Skin of body (tissue), 2 donors: ENCODE measurements around the gene FOXA1. TPM values are rescaled to one million over a fixed set of nuclear protein-coding genes. Genes with fewer than 3 reads are reported as not detected.

Experiments
- DNase-seq: peaks from one replicate; lab custom pipeline; 2025; lab: John Stamatoyannopoulos, UW
- total RNA-seq: library from RNA; depleted of rRNA; stranded (reverse); fragments of >200 nt; gene quantifications from one replicate; pipeline ENCODE4 v1.2.3, GENCODE V29; 2014

The FOXA1 gene
- 0.59 TPM for total RNA-seq

DNA sequence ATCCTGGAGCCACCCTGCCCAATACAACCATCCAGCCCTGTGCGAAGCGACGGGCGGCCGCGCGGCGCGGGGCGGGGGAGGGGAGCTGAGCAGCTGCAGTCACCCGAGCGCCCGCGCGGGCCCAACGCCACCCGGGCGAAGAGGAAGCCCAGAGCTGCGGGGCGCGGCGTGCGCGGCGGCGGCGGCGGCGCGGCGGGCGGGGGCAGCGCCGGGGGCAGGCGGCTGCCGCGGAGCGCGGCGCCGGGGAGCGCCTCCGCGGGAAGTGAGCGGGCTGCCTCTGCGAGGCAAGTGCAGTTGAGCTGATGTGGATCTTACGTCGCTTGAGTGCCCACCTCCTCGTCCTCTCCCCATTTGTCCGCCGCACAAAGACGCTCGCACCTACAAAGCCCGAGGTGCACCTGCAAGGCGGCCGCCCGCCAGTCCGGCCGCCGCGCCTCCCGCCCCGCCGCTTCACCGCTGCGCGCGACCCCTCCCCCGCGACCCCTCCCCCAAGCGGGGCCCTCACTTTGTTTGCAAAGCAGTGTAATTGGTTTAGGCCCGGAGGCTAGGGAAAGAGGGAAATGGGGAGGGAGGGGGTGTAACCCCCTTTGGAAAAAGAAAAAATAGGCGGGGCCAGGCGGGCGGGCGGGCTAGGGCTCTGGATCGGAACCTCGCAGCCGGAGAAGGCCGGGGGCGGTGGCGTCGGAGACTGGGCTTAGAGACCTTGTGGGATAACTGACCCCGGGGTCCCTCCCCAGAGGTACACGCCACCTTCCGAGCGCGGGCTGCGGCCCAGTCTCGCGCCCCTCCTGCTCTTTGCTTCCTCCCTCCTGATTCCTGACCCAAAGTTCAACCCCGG, at the start of gene FOXA1, which contains the start of gene TTC6:
Gene FOXA1, minus strand, starts transcription at position 279 of the 838 bp plus-strand sequence. Its CDS starts 277 bp downstream, at position 2.
Gene TTC6, plus strand, starts transcription at position 659 of the 838 bp plus-strand sequence. CDS start 26,436 bp downstream, outside the sequence.
- no peak for DNase-seq

DNA sequence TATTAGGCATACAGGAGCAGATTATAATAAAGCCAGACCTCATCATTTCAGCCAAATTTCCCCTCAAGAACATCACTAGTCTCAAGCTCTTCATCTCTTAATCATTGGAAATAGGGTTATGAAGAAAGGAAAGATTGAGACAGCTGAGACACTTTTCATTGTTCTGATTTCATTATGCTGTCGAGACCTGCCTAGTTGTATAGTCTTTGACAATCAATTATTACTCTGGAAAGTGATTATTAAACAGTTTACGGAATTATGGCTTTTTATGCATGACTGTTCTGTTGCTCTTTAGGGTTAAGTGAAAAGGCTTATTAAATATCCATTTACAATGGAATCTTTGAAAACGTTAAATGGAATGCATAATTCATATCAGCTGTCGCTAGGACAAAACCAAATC, 48.7 kb upstream of the FOXA1 start:
- no peak for DNase-seq

DNA sequence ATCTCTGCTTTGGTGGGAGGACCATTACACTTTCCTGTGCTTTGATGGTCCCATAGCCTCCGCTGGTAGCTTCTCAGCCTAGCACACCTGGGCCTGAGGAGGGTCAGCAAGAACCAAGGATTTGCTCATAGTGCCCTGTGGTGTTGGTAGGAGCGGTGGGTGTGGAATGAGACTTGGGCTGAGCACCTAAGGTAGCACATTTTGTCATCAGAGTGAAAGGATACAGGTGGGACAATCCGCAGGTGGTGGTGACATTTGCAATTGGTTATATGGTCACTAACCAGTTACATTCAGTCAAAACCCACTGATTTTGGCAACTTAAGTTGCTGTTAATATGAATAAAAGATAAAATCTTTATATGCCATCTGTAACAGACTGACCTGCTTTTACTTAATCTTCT, 47.1 kb upstream of the FOXA1 start:
- no peak for DNase-seq

DNA sequence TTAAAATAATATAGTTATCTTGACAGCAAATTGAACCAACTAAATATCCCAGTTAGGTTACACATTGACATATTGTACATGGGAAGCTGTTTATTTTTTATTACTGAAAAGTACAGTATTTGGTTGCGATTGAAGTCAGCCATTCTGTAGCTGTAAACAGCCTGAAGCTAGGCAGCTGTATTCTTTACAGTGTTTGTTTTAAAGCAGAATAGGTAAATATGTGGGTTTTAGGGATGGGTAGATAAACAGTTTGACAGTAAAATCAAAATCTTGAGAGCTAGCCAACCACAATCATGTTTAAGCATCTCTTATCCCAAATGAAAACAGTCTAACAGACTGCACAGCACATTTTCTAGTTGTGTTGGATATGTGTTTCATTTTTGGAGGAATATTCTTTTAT, 46.1 kb upstream of the FOXA1 start:
- DNase-seq, result no peak

DNA sequence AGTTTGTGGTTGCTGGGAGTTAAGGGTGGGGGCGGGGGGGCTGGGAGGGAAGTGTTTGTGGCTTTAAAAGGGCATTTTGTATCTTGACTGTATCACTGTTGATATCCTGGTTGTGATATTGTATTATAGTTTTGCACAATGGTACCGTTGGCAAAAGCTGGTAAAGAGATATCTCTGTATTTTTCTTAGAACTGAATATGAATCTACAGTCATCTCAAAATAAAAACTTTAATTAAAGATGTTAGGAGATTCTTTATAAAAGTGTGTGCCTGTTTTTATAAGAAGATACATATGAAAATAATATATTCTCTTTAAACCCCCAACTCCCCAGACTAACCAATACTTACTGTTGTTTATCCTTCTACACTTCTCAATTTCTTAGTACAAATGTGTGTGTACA, 43.5 kb upstream of the FOXA1 start:
- DNase-seq, result no peak

DNA sequence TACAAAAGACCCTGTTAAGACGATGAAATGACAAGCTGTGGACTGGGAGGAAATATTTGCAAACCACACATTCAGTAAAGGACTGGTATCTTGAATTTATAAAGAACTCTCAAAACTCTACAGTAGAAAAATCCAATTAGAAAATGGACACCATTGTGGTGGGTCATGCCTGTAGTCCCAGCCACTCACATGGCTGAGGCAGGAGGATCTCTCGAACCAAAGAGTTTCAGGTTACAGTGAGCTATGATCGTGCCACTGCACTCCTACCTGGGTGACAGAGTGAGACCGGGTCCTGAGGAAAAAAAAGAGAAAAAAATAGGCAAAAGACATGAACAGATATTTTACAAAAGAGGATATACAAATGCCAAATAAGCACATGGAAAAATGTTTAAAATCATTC, 42.3 kb upstream of the FOXA1 start:
- no peak for DNase-seq

DNA sequence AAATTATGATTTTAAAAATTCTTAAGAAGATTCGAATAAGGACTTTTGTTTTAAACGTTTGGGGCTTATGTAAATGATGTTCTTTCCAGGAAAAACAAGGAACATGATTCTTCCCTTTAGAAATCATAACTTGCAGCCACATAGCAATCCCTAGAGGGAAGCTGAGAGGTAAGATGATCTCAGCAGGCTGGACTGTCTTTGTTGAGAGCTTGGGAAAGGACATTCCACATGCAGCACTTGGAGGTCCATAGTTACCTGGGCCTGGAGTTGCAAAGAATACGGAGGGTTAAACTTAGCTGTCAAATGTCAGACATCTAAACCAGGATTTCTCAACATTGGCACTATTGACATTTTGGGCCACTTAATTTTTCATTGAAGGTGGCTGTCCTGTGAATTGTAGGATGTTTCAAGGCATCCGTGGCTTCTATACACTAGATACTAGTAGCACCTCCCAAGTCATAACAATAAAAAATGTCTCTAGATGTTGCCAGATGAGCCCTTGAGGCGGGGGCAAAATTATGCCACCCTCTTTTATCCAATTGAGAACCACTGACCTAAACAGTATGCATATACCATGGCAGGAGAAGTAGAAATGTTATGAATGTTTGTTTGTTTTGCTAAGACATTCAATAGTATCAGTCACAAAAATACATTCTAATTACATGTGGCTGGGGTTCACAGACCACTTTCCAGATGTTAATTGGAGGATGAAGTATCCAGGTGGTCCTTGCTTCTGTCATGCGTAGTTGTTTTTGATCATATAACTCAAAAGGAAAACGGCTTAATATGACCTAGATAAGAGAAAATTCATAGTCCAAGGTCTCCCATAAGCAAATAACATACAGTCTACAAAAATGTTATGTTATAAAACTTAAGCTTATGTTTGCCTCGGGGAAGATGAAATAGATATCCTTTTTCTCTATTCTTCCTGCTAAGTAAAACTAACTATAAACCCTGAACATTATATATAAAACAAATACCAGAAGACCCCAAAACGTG, 30.8 kb upstream of the FOXA1 start:
- no peak for DNase-seq

DNA sequence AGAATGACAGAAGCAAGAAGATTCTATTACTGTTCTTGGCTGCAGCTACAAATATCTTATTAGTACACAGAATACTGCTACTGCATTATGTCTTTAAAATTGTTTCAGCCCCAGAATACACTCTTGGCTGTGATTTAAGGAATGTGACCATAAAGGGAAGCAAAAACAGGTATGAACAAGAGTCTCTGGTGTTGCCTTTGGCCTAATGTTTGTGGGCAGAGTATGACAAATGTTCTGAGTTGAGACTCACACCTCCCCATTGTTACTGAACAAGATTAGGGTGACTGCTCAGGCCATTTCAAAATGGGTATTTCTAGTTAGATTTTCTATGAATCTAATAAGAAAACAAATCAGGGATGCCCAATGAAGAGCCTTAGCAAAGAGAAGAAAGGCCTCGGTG, 28.9 kb upstream of the FOXA1 start:
- DNase-seq, result no peak

DNA sequence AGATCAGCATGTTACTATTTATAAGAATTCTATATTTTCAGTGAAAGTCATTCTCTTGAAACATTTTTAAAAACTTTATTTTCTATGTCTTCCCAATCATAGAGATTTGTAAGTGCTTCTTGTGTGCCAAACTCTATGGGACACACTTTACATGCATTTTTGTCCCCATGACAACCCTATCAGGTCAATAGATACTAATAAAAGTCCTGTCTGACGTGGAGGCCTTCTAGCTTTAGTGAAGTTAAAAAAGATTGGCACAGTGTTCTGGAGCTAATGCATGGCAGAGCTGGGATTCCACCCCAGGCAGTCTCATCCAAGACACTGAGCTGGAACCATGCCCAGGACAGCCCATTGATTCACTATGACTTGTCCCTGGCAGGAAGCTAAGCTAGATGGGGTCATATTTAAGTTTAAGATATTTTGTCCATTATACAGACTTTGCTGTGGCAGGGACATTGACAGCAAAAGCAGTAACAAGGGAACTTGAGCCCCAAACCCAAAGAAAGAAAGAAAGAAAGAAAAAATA, 28.4 kb upstream of the FOXA1 start:
- no peak for DNase-seq

DNA sequence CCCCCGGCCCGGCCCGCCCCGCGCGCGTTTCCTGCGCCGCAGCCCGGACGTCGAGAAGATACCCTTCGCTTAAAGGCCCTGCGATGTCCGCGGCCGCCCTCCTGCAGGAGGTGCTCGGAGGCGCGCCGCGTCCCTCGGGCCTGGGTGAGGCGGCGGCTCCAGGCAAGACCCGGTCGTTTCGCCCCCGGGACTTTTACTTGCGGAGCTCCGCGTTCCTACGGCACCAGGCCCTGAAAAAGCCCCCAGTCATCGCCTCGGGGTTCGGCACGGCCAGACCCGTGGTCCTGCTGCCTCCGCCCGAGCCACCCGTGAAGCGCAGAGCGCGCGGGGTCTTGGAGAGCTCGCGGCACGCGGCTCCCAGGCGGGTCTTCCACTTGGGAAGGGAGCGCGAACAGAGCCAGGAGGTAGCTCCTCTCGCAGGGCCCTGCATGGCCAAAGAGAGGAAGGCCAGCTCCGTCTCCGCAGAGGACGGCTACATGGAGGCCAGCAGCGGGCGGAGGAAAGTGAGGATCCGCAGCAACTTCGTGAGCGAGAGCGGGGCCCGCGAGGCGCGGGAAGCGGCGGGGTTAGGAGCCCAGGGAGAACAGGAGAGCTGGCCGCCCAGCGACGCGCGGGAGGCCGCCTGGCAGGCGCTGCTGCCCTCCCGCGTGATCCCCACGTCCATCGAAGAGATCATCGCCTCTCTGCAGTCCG, 27.3 kb upstream of the FOXA1 start:
- no peak for DNase-seq

DNA sequence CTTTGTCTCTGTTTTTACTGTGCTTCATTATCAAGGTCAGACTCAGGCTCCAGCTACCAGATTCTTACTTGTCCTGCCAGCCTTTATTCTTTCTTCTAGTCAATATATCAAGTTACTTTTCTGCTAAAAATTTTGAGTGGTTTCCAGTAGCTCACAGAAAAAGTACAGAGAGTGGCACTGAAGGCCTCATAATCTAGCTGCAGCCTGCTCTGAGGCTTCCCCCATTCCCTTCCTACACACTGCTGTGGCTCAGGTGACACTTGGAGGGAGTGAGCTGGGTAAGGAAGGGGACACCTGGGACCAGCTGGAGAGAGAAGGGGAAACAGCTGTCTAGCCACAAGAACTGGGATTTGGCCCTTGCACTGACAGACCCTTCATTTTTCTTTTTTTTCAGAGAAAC, 25.8 kb upstream of the FOXA1 start:
- DNase-seq, result no peak

DNA sequence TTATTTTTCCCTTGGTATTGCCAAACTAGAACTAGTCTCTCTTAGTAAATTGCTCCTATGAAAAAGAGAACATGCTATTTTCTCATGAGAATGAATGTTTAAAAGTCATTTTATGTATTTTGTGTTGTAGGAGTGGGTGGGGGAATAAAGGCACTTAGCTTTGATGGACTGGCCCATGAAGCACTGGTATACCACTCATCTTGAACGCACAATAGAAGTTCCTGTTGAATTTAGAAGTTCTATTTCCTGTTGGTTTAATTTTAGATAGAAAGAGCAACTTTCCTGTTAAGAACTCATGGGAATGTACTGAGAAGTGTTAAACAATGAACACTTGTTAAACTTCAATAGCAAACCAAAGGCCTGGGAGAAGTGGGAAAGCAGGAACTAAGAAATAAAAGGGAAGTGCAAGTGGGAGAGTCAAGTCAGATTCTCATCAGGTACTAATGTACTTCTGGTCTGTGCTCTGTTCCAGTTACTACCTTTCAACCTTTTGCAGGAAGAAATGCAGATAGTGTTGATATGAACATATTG, 23.5 kb upstream of the FOXA1 start:
- no peak for DNase-seq

DNA sequence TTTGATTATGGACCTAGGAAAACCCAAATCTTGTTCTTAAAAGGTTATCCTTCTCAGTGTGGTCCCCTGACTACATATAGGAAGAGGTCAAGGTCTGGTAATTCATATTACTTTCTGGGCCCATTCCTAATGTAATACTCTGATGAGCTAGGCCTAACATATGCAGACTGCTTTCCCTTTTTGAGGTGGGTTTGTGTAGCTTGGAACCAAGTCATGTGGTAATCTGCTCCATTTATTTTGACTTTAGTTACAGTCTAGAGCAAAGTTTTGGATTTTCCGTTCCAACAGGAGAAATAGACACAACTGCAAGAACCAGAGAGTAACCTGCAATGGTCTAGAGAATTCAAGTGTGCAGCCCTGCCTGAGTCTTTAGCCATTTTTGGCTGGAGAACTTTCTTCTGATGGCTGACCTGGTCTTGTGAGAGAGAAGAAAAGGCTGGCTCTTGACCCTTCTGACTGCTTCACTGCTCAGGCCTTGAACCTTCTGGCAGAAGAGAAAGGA, 22.9 kb upstream of the FOXA1 start:
- no peak for DNase-seq

DNA sequence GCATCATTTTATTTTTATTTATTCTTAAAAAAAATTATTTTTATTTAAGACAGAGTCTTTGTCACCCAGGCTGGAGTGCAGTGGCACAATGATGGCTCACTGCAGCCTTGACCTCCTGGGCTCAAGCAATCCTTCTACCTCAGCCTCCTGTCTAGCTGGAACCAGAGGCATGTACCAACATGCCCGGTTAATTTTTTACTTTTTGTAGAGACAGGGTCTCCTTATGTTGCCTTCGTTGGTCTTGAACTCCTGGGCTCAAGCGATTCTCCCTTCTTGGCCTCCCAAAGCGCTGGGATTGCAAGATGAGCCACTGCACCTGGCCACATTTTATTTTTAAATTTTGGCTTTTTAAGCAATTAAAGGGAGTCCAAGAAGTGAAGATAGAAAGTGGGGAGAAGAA, 21.8 kb upstream of the FOXA1 start:
- DNase-seq, result no peak

DNA sequence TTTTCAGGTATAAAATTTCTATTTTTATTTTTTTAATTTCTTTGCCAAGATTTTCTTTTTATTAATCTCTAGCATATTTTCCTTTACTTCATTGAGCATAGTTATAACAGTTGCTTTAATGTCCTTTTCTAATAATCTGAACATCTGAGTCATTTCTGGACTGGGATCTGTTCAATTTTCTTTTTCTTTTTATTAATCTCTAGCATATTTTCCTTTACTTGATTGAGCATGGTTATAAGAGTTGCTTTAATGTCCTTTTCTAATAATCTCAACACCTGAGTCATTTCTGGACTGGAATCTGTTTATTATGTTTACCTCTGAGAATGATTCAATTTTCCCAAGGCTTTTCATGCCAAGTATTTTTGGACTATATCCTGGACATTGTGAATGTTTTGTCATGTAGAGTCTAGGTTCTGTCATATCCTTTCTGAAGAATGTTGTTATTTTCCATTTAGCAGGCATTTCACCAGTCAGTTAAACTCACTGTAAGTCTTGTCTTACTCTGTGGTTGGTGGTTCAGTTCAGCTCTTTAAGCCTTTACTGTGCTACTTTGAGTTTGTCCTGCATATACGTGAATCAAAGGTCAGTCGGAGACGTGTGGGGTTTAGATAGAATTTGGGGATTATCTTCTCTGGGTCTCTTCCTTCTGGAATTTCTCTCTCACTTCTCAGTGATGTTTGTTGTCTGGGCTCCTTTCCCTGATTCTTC, 20.7 kb upstream of the FOXA1 start:
- no peak for DNase-seq

DNA sequence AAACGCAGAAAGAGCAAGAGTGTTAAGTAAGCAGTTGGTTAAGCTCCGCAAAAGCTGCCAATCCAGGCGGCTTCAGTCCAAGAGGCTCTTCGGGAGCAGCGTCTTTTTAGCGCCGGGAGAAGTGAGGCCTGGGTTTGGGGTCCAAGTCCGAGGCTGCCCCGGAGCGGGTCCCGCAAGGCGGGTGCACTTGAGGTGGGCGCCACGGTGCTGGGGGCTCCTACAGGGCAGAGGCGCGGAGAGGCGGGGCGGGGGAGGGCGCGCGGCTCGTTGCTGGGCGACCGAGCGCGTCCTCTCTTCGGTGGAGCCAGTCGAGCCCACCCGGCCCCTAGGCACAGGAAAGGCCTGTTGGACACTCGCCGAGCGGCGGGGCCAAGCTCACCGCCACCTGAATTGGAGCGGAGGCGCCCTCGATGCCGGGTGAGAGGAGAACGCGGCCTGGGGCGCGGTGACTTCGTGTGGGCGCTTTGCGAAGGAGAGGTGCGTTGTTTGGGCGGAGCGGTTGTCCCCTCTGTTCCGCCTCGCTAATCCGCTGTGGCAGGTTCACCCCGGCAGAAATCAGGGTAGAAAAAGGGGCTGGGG, 16.0 kb upstream of the FOXA1 start:
- DNase-seq, result no peak

DNA sequence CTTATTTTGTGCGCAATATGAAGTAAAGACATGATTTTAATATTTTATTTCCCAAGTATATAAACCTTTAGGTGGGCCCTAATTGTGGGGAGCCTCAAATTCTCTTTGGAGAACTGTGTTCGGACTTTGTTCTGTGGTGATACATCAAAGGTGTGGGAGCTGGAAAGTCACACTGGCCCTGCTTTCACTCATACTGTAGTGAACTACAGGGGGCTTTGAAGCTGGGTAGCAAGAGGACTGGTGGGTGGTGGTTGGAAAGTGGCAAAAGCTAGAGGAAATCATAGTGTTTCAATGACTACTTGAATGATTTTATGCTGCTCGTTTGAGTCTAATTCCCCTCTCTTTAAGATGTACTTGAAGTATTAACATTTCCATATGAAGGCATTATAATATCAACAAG, 13.6 kb upstream of the FOXA1 start:
- no peak for DNase-seq

DNA sequence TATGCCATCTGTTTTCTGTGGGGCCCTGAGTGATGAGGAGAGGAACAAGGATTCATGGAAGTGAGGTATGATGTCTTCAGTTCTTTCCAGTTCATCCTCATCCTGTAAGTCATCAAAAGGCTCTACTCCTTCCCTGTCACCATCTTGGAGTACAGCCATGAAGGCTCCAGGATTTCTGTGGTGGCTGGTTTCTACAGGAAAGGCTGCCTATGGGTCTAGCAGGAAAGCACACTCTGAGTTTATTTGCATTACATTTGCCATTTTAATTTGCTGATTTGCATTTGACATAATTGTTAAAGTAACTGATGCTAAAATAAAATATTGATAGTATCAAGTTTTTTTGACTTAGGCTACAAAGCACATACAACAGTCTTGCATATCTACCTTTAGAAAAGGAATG, 11.6 kb upstream of the FOXA1 start:
- DNase-seq, result no peak

DNA sequence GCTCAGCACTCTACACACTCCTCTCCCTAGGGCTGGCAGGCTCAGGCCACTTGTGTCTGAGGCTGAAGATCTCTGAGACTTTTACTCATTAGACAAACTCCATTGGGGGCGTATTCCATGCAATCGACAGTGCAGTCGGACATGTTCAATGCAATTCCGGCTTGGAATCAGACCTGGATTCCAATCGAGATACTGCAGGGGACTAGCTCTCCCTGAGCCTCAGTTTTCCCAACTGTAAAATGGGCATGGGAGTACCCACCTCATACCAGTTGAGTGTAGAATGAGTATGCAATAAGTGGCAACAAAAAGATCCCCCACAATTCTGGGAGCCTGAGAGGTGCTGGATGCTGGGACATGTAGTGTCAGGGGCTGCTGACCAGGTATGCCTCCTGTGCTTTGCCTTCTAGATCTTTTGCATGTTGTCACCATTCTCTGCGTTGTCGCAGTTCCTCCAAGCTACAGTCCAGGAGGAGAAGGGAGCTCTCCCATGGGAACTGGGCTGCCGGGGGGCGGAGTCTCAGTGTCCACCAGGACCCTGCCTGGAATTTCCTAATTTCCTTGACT, 8.7 kb upstream of the FOXA1 start:
- DNase-seq, result no peak
